Endothelial cell of umbilical vein (primary cell): Measurements from ENCODE around the gene ETHE1. TPM values are rescaled to one million over a fixed set of nuclear protein-coding genes. Genes with fewer than 3 reads are reported as not detected.
A peak's percentile ranks its signal among the peaks of the same experiment; 100 is the strongest.

ENCODE experiments used
- BruUV-seq: library from RNA; stranded (reverse); fragments of 400-500 nt; replicated peaks from 2 replicates; lab custom pipeline; 2021; lab: Mats Ljungman, UMichigan
- CTCF ChIA-PET: fragments of 300-600, 350-600 bp; sonication (Branson Sonifier 250); formaldehyde crosslinking; loops from one replicate; lab custom pipeline; 2021; ENCODE audit warnings: antibody characterized with exemption, inconsistent platforms; lab: Charles Lee
- POLR2A ChIA-PET: fragments of 300-600, 350-600 bp; sonication (Branson Sonifier 250); formaldehyde crosslinking; loops from one replicate; lab custom pipeline; 2021; ENCODE audit warnings: antibody characterized with exemption, inconsistent platforms; lab: Charles Lee
- DNase-seq: peaks from one replicate; pipeline ENCODE4 v3.0.0-alpha.2; 2011; ENCODE audit warnings: low read depth, low spot score
- FAIRE-seq: peaks from 2 replicates; lab custom pipeline; 2011; peaks lifted over from hg19 to GRCh38; lab: Jason Lieb, UNC
- H2AFZ ChIP-seq: 2 replicates; pipeline ENCODE4 v1.6.0; 2012; ENCODE audit warnings: low read depth, low read length, control low read depth, inconsistent platforms
- H3K27ac ChIP-seq: 2 replicates; pipeline ENCODE4 v1.5.1; 2011; ENCODE audit warnings: low read depth, mild to moderate bottlenecking, control low read depth, low read length, moderate library complexity; ENCODE audit not compliant: insufficient read depth
- H3K27me3 ChIP-seq, 2 experiments: 2 replicates each; pipeline versions ENCODE4 v1.6.0 to v1.6.1; 2011; ENCODE audit warnings: low read length in 2 of 2, mixed read lengths in 1 of 2; ENCODE audit not compliant: control insufficient read depth in 2 of 2, insufficient read depth in 2 of 2
- H3K36me3 ChIP-seq, 2 experiments: 2 replicates in 1 of 2; 3 replicates in 1 of 2; pipeline ENCODE4 v1.5.1; 2011; ENCODE audit warnings: low read length in 2 of 2, mild to moderate bottlenecking in 1 of 2, moderate library complexity in 1 of 2; ENCODE audit not compliant: control insufficient read depth in 2 of 2, insufficient read depth in 2 of 2; ENCODE audit errors: extremely low read depth in 1 of 2
- H3K4me1 ChIP-seq: 3 replicates; pipeline ENCODE4 v1.5.1; 2011; ENCODE audit warnings: mild to moderate bottlenecking, low read length; ENCODE audit not compliant: control insufficient read depth, insufficient read depth; ENCODE audit errors: extremely low read depth
- H3K4me2 ChIP-seq: 2 replicates; pipeline ENCODE4 v1.6.1; 2011; ENCODE audit warnings: low read length, control low read depth, mixed read lengths; ENCODE audit not compliant: insufficient read depth
- H3K4me3 ChIP-seq, 3 experiments: fragments of 200-600 bp in 1 of 3; sonication (generic), shearing (Covaris generic) in 1 of 3; replicated peaks in 1 of 3; 2 replicates each; pipeline ENCODE4 v1.5.1; 2011 to 2016; ENCODE audit warnings: control low read depth in 3 of 3, low read length in 3 of 3, mild to moderate bottlenecking in 2 of 3, inconsistent platforms in 1 of 3, low read depth in 1 of 3, moderate library complexity in 1 of 3; ENCODE audit not compliant: insufficient read depth in 1 of 3
- H3K79me2 ChIP-seq: 2 replicates; pipeline ENCODE4 v1.6.0; 2012; ENCODE audit warnings: low read length, inconsistent platforms; ENCODE audit not compliant: control insufficient read depth, insufficient read depth
- H3K9ac ChIP-seq: replicated peaks from 2 replicates; pipeline ENCODE3; 2011; ENCODE audit warnings: low read length, control low read depth; ENCODE audit not compliant: insufficient read depth; ENCODE audit errors: extremely low read depth
- H3K9me1 ChIP-seq: replicated peaks from 3 replicates; pipeline ENCODE4 v1.6.0; 2011; ENCODE audit warnings: mild to moderate bottlenecking, low read length; ENCODE audit not compliant: control insufficient read depth, insufficient read depth; ENCODE audit errors: extremely low read depth
- H3K9me3 ChIP-seq: replicated peaks from 2 replicates; pipeline ENCODE4 v1.5.1; 2012; ENCODE audit warnings: low read length, inconsistent platforms; ENCODE audit not compliant: control insufficient read depth, insufficient read depth
- H4K20me1 ChIP-seq: replicated peaks from 2 replicates; pipeline ENCODE3; 2011; ENCODE audit warnings: mild to moderate bottlenecking, low read length; ENCODE audit not compliant: control insufficient read depth, insufficient read depth; ENCODE audit errors: extremely low read depth
- CTCF ChIP-seq, 2 donors: IDR thresholded peaks; 1 replicate in 1 of 2; 2 replicates in 1 of 2; pipeline ENCODE4 v1.5.1; 2011; ENCODE audit warnings: low read length in 2 of 2, mild to moderate bottlenecking in 2 of 2, moderate library complexity in 2 of 2, control low read depth in 1 of 2, inconsistent platforms in 1 of 2, low read depth in 1 of 2; ENCODE audit not compliant: insufficient read depth in 1 of 2; ENCODE audit errors: extremely low read depth in 1 of 2
- EZH2 ChIP-seq: IDR thresholded peaks from 2 replicates; pipeline ENCODE4 v1.6.1; 2012; ENCODE audit warnings: borderline replicate concordance, low read depth, mild to moderate bottlenecking, moderate library complexity, low read length, inconsistent platforms; ENCODE audit not compliant: severe bottlenecking
- FOS ChIP-seq: IDR thresholded peaks from 2 replicates; pipeline ENCODE4 v1.6.1; 2011; ENCODE audit warnings: mild to moderate bottlenecking, low read length, moderate library complexity, borderline replicate concordance; ENCODE audit not compliant: insufficient read depth
- dilution Hi-C: fragments of 300-500 bp; cut with MboI; formaldehyde crosslinking; loops from one replicate; pipeline ENCODE4 v1.15.0; 2019; ENCODE audit warnings: low sequenced_read_pairs; ENCODE audit not compliant: extremely low pct_ligation_motif_present
- intact Hi-C: fragments of 100-400 bp; cut with micrococcal nuclease; formaldehyde crosslinking; loops from one replicate; pipeline ENCODE4 v1.10.0; 2022
- polyA plus RNA-seq, 4 experiments: library from polyadenylated mRNA; depleted of rRNA in 3 of 4; stranded (reverse) in 3 of 4; unstranded in 1 of 4; fragments of >200 nt; gene quantifications; 2 replicates each; pipeline versions ENCODE4 v1.2.1 to v1.2.3, GENCODE V29; 2011 to 2012; ENCODE audit warnings: missing spikeins in 1 of 4
- total RNA-seq: library from RNA; stranded (reverse); gene quantifications from 2 replicates; pipeline ENCODE4 v1.2.3, GENCODE V29; 2021

ETHE1 gene
- total and polyA plus RNA-seq, 2 donors (not counting 3 experiments of a cell fraction or from before 2014, with no cell fraction given): 34.5 to 124 TPM

GRCh38 chr19:43555185-43555770 is 28.3 kb upstream of the ETHE1 start:
- H2AFZ ChIP-seq: no peak overlapping the region
- no peak overlapping the region for H3K4me2 ChIP-seq
- peak; percentile 93 for FAIRE-seq
- intact Hi-C loops: loop anchor here (1.0 to 2.0 kb wide), 3 partner anchors 20 to 97 kb away; partner anchors contain the start of genes IRGQ and ZNF576
- H3K9me3 ChIP-seq: no peaks in the 10 kb centered on the region
- H3K4me3 ChIP-seq: no peak overlapping the region
- ChIA-PET POLR2A (interaction anchor here (0.5 to 1.2 kb wide), 2 partner anchors 15 to 20 kb away, joined by 3 read pairs; partner anchors contain the start of genes PINLYP and XRCC1), CTCF (interaction anchor here (0.6 to 6.6 kb wide), 34 partner anchors 9 to 260 kb away, joined by 3 to 158 read pairs (median 4); partner anchors contain the start of genes IRGQ, PINLYP, XRCC1 and ZNF575)
- dilution Hi-C loops: no loop called here
- no peaks in the 10 kb centered on the region for H3K79me2 ChIP-seq
- no peaks in the 10 kb centered on the region for H3K27me3 ChIP-seq
- peaks cover 2 to 30% of the 10 kb centered on the region in 2 experiments for H3K36me3 ChIP-seq
- no peak overlapping the region for H3K27ac ChIP-seq
- H3K9me1 ChIP-seq: no peaks in the 10 kb centered on the region
- TF ChIP-seq CTCF (IDR thresholded peaks at IDR 0.05; ENCODE audit: extremely low read depth in 1 of 2, insufficient read depth in 1 of 2, low read depth in 1 of 2, low read length in 2 of 2) (peak; percentile 84 to 94), EZH2 (no peak), FOS (no peak)
- BruUV-seq: no TSS peak
- no peaks in the 10 kb centered on the region for H4K20me1 ChIP-seq
- DNase-seq: peak; percentile 70
- no peaks in the 10 kb centered on the region for H3K4me1 ChIP-seq
- H3K9ac ChIP-seq: no peak overlapping the region
